GM18867 (cell line): Measurements from ENCODE around the gene SPAG7.
"Not testable (repeated sequence)": the region's sequence is repeated elsewhere in the genome, so short reads cannot be mapped to it uniquely, and the experiment has no call there.

Experiments
- ATAC-seq: cut with Tn5 transposase; IDR thresholded peaks from one replicate; pipeline ENCODE4 v1.9.1; 2021; ENCODE audit warnings: mild to moderate bottlenecking, moderate library complexity; ENCODE audit not compliant: unreplicated experiment

Gene SPAG7

GRCh38 chr17:4938688-4939545 lies 28.7 kb downstream of the SPAG7 start:
- ATAC-seq = no peak

DNA sequence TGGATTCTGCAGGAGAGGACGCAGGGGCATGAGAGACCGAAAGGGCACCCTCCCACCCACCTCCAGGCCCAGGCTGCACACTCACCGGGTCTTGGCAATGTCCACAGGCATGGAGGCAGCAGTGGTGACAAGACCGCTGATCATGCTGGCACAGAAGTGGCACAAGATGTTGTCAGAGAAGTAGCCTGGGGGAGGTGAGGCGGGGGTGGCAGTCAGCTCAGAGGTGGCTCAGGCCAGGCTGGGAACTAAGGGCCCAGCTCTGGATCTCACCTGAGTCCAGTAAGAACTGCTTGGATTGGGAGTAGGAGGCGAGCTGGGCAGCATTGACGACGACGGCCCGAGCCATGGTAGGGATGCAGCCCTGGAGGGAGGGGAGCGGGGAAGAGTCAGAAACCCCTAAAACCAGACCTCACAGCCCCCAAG lies 29.5 kb downstream of the SPAG7 start:
- no peak for ATAC-seq

DNA sequence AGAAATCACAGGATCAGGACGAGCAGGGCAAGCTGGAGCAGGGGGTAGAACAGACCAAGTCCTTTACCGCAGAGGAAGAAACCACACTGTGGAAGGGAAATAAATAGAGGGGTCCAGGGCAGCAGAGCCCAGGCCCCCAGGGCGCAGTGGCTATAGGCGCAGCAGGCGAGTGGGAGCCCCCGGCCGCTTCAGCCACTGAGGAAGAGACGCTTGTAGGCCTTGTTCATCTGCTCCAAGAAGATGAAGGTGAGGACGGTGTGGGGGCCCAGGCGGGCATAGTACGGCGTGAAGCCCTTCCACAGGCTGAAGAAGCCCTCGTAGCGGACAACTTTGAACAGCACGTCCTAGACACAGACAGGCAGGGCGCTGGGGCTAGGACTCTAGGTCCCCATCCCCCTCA lies 30.1 kb downstream of the SPAG7 start:
- ATAC-seq = no peak

GRCh38 chr17:4936436-4936835 lies 31.2 kb downstream of the SPAG7 start:
- no peak for ATAC-seq

GRCh38 chr17:4935650-4936049 lies 32.0 kb downstream of the SPAG7 start:
- ATAC-seq = no peak

GRCh38 chr17:4934173-4934979 lies 33.2 kb downstream of the SPAG7 start:
- no peak for ATAC-seq

- no peak for ATAC-seq
Measured at GRCh38 chr17:4933646-4934045, 34.0 kb downstream of the SPAG7 start.

DNA sequence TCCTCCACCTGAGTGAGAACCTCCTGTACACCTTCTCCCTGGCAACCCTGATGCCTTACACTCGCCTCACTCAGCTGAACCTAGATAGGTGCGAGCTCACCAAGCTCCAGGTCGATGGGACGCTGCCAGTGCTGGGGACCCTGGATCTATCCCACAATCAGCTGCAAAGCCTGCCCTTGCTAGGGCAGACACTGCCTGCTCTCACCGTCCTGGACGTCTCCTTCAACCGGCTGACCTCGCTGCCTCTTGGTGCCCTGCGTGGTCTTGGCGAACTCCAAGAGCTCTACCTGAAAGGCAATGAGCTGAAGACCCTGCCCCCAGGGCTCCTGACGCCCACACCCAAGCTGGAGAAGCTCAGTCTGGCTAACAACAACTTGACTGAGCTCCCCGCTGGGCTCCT lies 34.9 kb downstream of the SPAG7 start:
- no peak for ATAC-seq

DNA sequence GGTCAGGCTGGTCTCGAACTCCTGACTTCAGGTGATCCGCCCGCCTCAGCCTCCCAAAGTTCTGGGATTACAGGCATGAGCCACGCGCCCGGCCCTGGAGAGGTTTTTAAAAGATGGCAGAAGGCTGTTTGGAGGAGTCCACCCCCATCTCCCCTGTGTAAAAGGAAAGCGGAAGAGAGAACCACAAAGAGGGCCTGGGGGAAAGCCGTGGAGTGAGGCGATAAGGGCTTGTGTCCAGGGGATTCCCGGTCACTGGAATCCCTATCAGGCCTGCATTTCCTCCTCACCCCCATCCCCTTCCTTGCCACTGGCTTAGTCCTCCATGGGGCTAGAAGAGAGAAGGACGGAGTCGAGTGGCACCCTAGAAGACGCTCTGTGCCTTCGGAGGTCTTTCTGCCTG lies 35.7 kb downstream of the SPAG7 start, which contains the start of gene GP1BA:
GP1BA (plus strand) TSS at position 315 of the 400 bp plus-strand sequence. CDS start 328 bp downstream, outside the sequence.
- no peak for ATAC-seq

GRCh38 chr17:4928881-4929280 lies 38.7 kb downstream of the SPAG7 start:
- no peak for ATAC-seq

DNA sequence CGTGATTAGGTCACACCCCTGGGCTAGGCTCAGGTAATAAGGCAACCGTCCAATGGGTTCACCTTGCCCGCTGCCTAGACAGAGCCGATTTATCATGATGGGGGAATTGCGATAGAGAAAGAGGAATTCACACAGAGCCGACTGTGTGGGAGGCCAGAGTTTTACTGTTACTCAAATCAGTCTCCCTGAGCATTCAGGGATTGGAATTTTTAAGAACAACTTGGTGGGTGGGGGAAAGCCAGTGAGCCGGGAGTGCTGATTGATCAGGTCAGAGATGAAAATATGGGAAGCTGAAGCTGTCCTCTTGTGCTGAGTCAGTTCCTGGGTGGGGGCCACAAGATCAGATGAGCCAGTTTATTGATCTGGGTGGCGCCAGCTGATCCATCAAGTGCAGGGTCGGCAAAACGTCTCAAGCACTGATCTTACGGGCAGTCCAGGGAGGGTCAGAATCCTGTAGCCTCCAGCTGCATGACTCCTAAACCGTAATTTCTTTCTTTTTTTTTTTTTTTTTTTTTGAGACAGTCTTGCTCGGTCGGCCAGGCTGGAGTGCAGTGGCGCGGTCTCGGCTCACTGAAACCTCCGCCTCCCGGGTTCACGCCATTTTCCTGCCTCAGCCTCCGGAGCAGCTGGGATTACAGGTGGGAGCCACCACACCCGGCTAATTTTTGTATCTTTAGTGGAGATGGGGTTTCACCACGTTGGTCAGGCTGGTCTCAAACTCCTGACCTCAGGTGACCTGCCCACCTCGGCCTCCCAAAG lies 40.9 kb downstream of the SPAG7 start:
- not testable (repeated sequence) for ATAC-seq

GRCh38 chr17:4921320-4921719 lies 46.3 kb downstream of the SPAG7 start:
- ATAC-seq = no peak

- no peak for ATAC-seq
Measured at GRCh38 chr17:4920351-4921048, 47.1 kb downstream of the SPAG7 start.

DNA sequence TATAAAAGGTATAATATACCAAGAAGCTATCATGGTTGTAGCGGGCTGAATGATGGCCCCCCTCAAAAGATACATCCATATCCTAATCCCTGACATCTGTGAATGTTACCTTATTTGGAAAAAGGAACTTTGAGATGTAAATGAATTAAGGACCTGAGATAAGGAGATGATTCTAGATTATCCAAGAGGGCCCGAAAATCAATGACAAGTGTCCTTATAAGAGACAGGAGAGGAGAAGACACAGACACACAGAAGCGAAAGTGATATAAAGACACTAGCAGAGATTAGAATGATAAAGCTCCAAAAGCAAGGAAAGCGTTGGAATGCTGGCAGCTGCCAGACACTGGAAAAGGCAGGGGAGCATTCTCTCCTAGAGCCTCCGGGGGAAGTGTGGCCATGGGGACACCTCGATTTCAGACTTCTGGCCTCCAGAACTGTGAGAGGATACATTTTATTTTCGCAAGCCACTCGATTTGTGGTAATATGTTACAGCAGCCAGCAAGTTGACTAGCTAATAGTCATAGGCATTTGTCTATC lies 48.0 kb downstream of the SPAG7 start:
- ATAC-seq = no peak

GRCh38 chr17:4914551-4914950 lies 53.1 kb downstream of the SPAG7 start:
- not testable (repeated sequence) for ATAC-seq

DNA sequence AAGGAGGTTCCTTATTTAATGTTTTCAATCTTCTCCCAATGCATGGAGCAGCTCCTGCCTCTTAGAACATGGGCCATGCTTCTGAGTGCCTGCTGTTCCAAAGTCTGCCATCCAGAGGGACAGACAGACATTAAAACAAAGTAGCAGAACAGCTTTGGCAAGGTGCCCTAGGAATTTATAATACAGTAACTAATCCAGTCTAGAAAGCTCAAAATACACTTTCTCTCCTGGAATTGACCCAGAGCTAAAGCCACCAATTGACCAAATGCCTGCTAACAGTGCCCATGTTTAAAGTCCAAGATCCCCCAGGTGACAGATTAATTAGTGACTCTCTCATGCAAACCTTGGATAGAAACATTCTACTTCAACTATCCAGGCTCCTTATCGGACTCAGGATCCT lies 53.6 kb downstream of the SPAG7 start:
- ATAC-seq = no peak
